ENCODE data around the gene NR2C2. TPM values are rescaled to one million over a fixed set of nuclear protein-coding genes. Genes with fewer than 3 reads are reported as not detected.

Gene NR2C2
- total RNA-seq, 4 donors from 2014 or later: 36.4 to 43.9 (median 40.8) TPM

DNA sequence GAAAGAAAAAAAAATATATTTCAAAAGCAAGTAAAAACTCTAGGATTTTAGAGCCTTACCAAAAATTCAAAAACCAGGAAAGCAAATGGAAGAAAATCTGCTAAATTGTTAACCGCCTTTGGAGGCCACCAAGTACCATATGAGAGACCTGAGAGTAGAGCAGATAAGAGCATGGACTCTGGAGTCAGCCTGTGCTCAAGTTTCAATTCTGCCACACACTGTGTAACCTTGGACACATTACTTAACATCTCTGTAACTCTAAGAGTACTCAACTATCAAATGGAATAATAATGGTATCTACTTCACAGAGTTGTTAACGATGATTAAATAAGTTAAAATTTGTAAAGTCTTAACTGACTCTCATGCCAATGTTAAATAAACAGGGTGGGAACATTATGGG lies 138.9 kb downstream of the NR2C2 start:
- TF ChIP-seq POLR2A (IDR thresholded peaks at IDR 0.05; ENCODE audit: low read depth): no peak
- no peak for TF ChIP-seq POLR2AphosphoS5 (IDR thresholded peaks at IDR 0.05)
- TF ChIP-seq, protein P1, sequence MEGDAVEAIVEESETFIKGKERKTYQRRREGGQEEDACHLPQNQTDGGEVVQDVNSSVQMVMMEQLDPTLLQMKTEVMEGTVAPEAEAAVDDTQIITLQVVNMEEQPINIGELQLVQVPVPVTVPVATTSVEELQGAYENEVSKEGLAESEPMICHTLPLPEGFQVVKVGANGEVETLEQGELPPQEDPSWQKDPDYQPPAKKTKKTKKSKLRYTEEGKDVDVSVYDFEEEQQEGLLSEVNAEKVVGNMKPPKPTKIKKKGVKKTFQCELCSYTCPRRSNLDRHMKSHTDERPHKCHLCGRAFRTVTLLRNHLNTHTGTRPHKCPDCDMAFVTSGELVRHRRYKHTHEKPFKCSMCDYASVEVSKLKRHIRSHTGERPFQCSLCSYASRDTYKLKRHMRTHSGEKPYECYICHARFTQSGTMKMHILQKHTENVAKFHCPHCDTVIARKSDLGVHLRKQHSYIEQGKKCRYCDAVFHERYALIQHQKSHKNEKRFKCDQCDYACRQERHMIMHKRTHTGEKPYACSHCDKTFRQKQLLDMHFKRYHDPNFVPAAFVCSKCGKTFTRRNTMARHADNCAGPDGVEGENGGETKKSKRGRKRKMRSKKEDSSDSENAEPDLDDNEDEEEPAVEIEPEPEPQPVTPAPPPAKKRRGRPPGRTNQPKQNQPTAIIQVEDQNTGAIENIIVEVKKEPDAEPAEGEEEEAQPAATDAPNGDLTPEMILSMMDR (IDR thresholded peaks at IDR 0.05): no peak
- TF ChIP-seq EP300 (IDR thresholded peaks at IDR 0.05): no peak
- H3K27me3 ChIP-seq: no peaks in the 10 kb centered on the region
- H3K4me1 ChIP-seq: no peaks in the 10 kb centered on the region
- DNase-seq (ENCODE audit: extremely low spot score): no peak
- peaks cover 53 to 96% (median 91%) of the 10 kb centered on the region in 4 donors for H3K36me3 ChIP-seq
- no peak overlapping the region for H3K27ac ChIP-seq (replicated peaks in 1 of 4)
- no peaks in the 10 kb centered on the region for H3K9me3 ChIP-seq
- WGBS: 94% methylated on average over 2 of the region's 2 CpGs
- H3K4me3 ChIP-seq: no peak overlapping the region
- intact Hi-C loops (cut with DNase I): no loop called here

DNA sequence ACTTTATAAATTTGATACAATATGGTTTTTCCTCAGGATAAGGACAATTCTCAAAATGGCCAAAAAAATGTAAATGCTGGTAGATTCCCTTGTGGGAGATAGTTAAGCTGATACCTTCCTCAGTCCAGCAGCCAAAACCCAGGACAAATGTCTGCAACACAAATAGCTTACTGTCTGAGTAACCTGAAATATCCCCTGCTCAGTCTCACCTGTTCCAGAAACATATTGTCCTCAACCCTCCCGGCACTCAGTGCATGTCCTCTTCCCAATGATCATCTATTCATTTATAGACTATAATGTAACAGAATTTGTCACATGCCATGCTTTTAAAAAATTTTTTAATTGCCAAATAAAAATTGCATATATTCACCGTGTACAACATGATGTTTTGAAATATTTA lies 139.3 kb downstream of the NR2C2 start:
- Histone ChIP-seq H3K4me3 (no peak overlapping the region), H3K36me3 (peaks cover 49 to 96% (median 91%) of the 10 kb centered on the region in 4 donors), H3K27me3 (no peaks in the 10 kb centered on the region), H3K4me1 (no peaks in the 10 kb centered on the region), H3K27ac (replicated peaks in 1 of 4) (no peak overlapping the region), H3K9me3 (no peaks in the 10 kb centered on the region)
- intact Hi-C loops (cut with DNase I): no loop called here
- TF ChIP-seq, protein P1 (IDR thresholded peaks at IDR 0.05): no peak
- TF ChIP-seq POLR2AphosphoS5 (IDR thresholded peaks at IDR 0.05) (no peak), POLR2A (IDR thresholded peaks at IDR 0.05; ENCODE audit: low read depth) (no peak), EP300 (IDR thresholded peaks at IDR 0.05) (no peak)
- WGBS: 95% methylated on average over 2 of the region's 2 CpGs
- DNase-seq (ENCODE audit: extremely low spot score): no peak

DNA sequence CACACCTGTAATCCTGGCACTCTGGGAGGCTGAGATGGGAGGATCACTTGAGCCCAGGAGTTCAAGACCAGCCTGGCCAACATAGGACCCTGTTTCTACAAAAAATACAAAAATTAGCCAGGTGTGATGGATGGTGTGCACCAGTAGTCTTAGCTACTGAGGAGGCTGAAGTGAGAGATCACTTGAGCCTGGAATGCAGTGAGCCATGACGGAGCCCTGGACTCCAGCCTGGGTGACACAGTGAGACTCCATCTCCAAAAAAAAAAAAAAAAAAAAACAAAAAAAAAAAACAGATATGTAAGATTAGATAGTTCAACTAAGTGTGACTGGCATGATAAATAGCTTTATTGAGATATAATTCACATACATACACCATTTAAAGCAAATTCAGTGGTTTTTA lies 141.8 kb downstream of the NR2C2 start:
- H3K4me1 ChIP-seq: no peaks in the 10 kb centered on the region
- no peak overlapping the region for H3K4me3 ChIP-seq
- no peaks in the 10 kb centered on the region for H3K27me3 ChIP-seq
- H3K9me3 ChIP-seq: no peaks in the 10 kb centered on the region
- intact Hi-C loops (cut with DNase I): no loop called here
- H3K27ac ChIP-seq (replicated peaks in 1 of 4): no peak overlapping the region
- H3K36me3 ChIP-seq: peaks cover 39 to 96% (median 84%) of the 10 kb centered on the region in 4 donors
- no peak for TF ChIP-seq EP300 (IDR thresholded peaks at IDR 0.05)
- TF ChIP-seq POLR2A (IDR thresholded peaks at IDR 0.05; ENCODE audit: low read depth): no peak
- TF ChIP-seq POLR2AphosphoS5 (IDR thresholded peaks at IDR 0.05): no peak
- TF ChIP-seq, protein P1 (IDR thresholded peaks at IDR 0.05): no peak
- WGBS: 100% methylated on average over 1 of the region's 1 CpG
- no peak for DNase-seq (ENCODE audit: extremely low spot score)

DNA sequence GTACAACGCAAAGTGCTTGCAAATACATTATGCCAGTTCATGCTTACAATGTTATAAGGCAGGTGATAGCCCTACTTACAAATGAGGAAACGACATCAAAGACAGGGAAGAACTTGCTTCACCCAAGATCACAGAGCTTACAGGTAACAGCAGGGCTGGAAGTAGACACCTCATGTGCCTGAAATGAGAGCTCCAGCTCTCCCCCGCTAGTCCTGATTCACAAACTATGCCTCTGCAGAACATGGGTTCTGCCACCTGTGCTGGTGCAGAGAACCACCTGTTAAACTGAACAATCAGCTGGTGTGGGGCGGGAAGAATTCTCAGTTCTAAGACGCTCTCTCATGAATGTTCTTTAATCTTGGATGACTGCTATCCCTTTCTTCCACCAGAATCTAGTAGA lies 144.2 kb downstream of the NR2C2 start:
- Histone ChIP-seq H3K9me3 (no peaks in the 10 kb centered on the region), H3K4me1 (no peaks in the 10 kb centered on the region), H3K27ac (replicated peaks in 1 of 4) (no peak overlapping the region), H3K36me3 (peaks cover 41 to 94% (median 82%) of the 10 kb centered on the region in 4 donors), H3K4me3 (no peak overlapping the region), H3K27me3 (no peaks in the 10 kb centered on the region)
- DNase-seq (ENCODE audit: extremely low spot score): no peak
- no peak for TF ChIP-seq EP300 (IDR thresholded peaks at IDR 0.05)
- TF ChIP-seq, protein P1 (IDR thresholded peaks at IDR 0.05): no peak
- no peak for TF ChIP-seq POLR2AphosphoS5 (IDR thresholded peaks at IDR 0.05)
- TF ChIP-seq POLR2A (IDR thresholded peaks at IDR 0.05; ENCODE audit: low read depth): no peak
- WGBS: 84% methylated on average over 5 of the region's 5 CpGs
- intact Hi-C loops (cut with DNase I): loop anchor here (10.0 kb wide), 1 partner anchor 437 kb away; the partner anchor contains the start of gene CCDC174

DNA sequence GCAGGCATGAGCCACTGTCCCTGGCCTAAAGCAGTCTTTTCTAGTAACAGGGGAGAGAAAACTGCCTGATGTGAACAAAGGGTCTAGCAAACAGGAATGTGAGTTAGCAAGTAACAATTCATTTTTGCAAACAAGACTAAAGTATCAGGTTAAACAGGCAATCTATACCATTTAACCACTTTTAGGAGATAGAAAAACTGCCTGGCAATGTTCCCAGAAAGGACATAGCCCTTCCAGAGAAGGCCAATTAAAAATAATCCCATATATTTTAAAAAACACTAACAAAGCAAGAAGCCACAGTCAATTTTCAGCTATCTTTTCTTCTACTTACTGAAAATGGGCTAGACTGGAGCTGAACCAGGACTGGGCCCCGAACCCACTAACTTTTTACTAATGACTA lies 145.3 kb downstream of the NR2C2 start:
- Histone ChIP-seq H3K27ac (replicated peaks in 1 of 4) (no peak overlapping the region), H3K4me1 (peaks cover 7 to 10% (median 9%) of the 10 kb centered on the region in 4 donors), H3K36me3 (peaks cover 41 to 83% (median 71%) of the 10 kb centered on the region in 4 donors), H3K9me3 (no peaks in the 10 kb centered on the region), H3K27me3 (no peaks in the 10 kb centered on the region), H3K4me3 (no peak overlapping the region)
- WGBS: 81% methylated on average over 1 of the region's 1 CpG
- TF ChIP-seq POLR2AphosphoS5 (IDR thresholded peaks at IDR 0.05): no peak
- TF ChIP-seq, protein P1 (IDR thresholded peaks at IDR 0.05): no peak
- intact Hi-C loops (cut with DNase I): loop anchor here (10.0 kb wide), 1 partner anchor 438 kb away; the partner anchor contains the start of gene CCDC174
- no peak for DNase-seq (ENCODE audit: extremely low spot score)

All from esophagus muscularis mucosa (tissue), 4 donors.